Hematopoietic multipotent progenitor cell (in vitro differentiated cells): Measurements from ENCODE around the gene UPK1A. TPM values are rescaled to one million over a fixed set of nuclear protein-coding genes. Genes with fewer than 3 reads are reported as not detected.

Experiments used
- total RNA-seq: library from RNA; depleted of rRNA; stranded (reverse); fragments of >200 nt; gene quantifications from one replicate; pipeline ENCODE4 v1.2.3, GENCODE V29; 2012

Gene UPK1A
- total RNA-seq, 1 donor = not detected

Other genes starting within 250 kb of the UPK1A start
- 0.54 TPM for gene FFAR2, start 218.3 kb upstream of the UPK1A start, total RNA-seq
- gene KRTDAP, start 176.1 kb upstream of the UPK1A start, total RNA-seq = not detected
- gene DMKN, start 152.9 kb upstream of the UPK1A start, total RNA-seq = 1.6 TPM
- gene SBSN, start 138.2 kb upstream of the UPK1A start, total RNA-seq = not detected
- not detected for gene GAPDHS, start 133.1 kb upstream of the UPK1A start, total RNA-seq
- 71.9 TPM for gene TMEM147, start 120.9 kb upstream of the UPK1A start, total RNA-seq
- not detected for gene ATP4A, start 102.9 kb upstream of the UPK1A start, total RNA-seq
- gene PMIS2, start 80.3 kb upstream of the UPK1A start, total RNA-seq = not detected
- 23.4 TPM for gene HAUS5, start 53.8 kb upstream of the UPK1A start, total RNA-seq
- gene RBM42, start 37.5 kb upstream of the UPK1A start, total RNA-seq = 47.7 TPM
- gene ETV2, start 24.8 kb upstream of the UPK1A start, total RNA-seq = 1.1 TPM
- gene COX6B1, start 18.2 kb upstream of the UPK1A start, total RNA-seq = 399 TPM
- under 0.01 TPM for gene ZBTB32, start 38.0 kb downstream of the UPK1A start, total RNA-seq
- gene KMT2B, start 51.5 kb downstream of the UPK1A start, total RNA-seq = 28.8 TPM
- 18.9 TPM for gene IGFLR1, start 75.9 kb downstream of the UPK1A start, total RNA-seq
- gene U2AF1L4, start 78.9 kb downstream of the UPK1A start, total RNA-seq = 12.1 TPM
- 14.3 TPM for gene PSENEN, start 79.1 kb downstream of the UPK1A start, total RNA-seq
- gene LIN37, start 82.1 kb downstream of the UPK1A start, total RNA-seq = 11.6 TPM
- 0.27 TPM for gene HSPB6, start 90.5 kb downstream of the UPK1A start, total RNA-seq
- gene PROSER3, start 91.7 kb downstream of the UPK1A start, total RNA-seq = 13.5 TPM
- gene ARHGAP33, start 109.0 kb downstream of the UPK1A start, total RNA-seq = 37.2 TPM
- not detected for gene PRODH2, start 146.3 kb downstream of the UPK1A start, total RNA-seq
- not detected for gene NPHS1, start 186.0 kb downstream of the UPK1A start, total RNA-seq
- gene KIRREL2, start 190.4 kb downstream of the UPK1A start, total RNA-seq = not detected
- gene APLP1, start 202.1 kb downstream of the UPK1A start, total RNA-seq = not detected
- 50.1 TPM for gene NFKBID, start 234.0 kb downstream of the UPK1A start, total RNA-seq
- gene HCST, start 236.0 kb downstream of the UPK1A start, total RNA-seq = 63.3 TPM
- gene TYROBP, start 241.8 kb downstream of the UPK1A start, total RNA-seq = 25.0 TPM